Measurements from ENCODE around the gene LRRC57.

- no peak for TF ChIP-seq FOXA1 (IDR thresholded peaks at IDR 0.05)
- TF ChIP-seq CTCF (IDR thresholded peaks at IDR 0.05; ENCODE audit: low read depth, low read length, missing input control): no peak
- TF ChIP-seq, protein P1, sequence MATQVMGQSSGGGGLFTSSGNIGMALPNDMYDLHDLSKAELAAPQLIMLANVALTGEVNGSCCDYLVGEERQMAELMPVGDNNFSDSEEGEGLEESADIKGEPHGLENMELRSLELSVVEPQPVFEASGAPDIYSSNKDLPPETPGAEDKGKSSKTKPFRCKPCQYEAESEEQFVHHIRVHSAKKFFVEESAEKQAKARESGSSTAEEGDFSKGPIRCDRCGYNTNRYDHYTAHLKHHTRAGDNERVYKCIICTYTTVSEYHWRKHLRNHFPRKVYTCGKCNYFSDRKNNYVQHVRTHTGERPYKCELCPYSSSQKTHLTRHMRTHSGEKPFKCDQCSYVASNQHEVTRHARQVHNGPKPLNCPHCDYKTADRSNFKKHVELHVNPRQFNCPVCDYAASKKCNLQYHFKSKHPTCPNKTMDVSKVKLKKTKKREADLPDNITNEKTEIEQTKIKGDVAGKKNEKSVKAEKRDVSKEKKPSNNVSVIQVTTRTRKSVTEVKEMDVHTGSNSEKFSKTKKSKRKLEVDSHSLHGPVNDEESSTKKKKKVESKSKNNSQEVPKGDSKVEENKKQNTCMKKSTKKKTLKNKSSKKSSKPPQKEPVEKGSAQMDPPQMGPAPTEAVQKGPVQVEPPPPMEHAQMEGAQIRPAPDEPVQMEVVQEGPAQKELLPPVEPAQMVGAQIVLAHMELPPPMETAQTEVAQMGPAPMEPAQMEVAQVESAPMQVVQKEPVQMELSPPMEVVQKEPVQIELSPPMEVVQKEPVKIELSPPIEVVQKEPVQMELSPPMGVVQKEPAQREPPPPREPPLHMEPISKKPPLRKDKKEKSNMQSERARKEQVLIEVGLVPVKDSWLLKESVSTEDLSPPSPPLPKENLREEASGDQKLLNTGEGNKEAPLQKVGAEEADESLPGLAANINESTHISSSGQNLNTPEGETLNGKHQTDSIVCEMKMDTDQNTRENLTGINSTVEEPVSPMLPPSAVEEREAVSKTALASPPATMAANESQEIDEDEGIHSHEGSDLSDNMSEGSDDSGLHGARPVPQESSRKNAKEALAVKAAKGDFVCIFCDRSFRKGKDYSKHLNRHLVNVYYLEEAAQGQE (IDR thresholded peaks at IDR 0.05): no peak
- TF ChIP-seq EGR1 (IDR thresholded peaks at IDR 0.05; ENCODE audit: low read depth in 2 of 2): no peak
- no peak for TF ChIP-seq JUND (IDR thresholded peaks at IDR 0.05)
- TF ChIP-seq, protein P2, sequence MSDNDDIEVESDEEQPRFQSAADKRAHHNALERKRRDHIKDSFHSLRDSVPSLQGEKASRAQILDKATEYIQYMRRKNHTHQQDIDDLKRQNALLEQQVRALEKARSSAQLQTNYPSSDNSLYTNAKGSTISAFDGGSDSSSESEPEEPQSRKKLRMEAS (IDR thresholded peaks at IDR 0.05): no peak
- TF ChIP-seq YY1 (IDR thresholded peaks at IDR 0.05): no peak
- no peak for TF ChIP-seq GABPA (IDR thresholded peaks at IDR 0.05 in 1 of 2, conservative IDR thresholded peaks at IDR 0.05 in 1 of 2)
Observed at GRCh38 chr15:42491539-42492225, 56.9 kb downstream of the LRRC57 start.
